Breast epithelium (tissue), 3 donors: ENCODE measurements around the gene HCFC2.

Source experiments
- POLR2A ChIP-seq: fragments of 450-650 bp; IDR thresholded peaks from one replicate; pipeline ENCODE4 v1.6.1; 2016; ENCODE audit warnings: antibody characterized with exemption, mild to moderate bottlenecking, moderate library complexity
- TF ChIP-seq, protein P1 (sequence below), 3 donors: fragments of 450-650 bp; IDR thresholded peaks; one replicate each; pipeline ENCODE4 v1.5.1; 2016 to 2017; ENCODE audit warnings: antibody characterized with exemption in 3 of 3, mild to moderate bottlenecking in 3 of 3, moderate library complexity in 3 of 3

DNA sequence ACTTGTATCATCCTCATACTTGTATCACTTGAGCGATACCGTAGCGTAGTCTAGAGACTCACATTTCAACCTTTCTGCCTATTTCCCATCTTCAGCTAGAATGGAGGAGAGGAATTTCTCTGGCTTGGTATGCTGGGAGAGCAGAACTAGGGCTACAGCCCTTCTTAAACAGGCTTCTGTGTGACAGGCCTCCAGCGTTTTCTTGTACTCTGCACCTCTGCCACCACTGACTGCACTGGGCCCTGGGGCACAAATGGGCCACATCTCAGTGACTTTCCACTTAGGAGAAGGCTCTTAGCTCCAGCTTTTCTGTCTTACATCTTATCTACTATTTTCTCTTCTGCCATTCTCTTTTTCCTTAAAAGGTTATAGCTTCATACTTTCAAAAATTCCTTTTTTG lies 26.8 kb downstream of the HCFC2 start:
- TF ChIP-seq, protein P1, sequence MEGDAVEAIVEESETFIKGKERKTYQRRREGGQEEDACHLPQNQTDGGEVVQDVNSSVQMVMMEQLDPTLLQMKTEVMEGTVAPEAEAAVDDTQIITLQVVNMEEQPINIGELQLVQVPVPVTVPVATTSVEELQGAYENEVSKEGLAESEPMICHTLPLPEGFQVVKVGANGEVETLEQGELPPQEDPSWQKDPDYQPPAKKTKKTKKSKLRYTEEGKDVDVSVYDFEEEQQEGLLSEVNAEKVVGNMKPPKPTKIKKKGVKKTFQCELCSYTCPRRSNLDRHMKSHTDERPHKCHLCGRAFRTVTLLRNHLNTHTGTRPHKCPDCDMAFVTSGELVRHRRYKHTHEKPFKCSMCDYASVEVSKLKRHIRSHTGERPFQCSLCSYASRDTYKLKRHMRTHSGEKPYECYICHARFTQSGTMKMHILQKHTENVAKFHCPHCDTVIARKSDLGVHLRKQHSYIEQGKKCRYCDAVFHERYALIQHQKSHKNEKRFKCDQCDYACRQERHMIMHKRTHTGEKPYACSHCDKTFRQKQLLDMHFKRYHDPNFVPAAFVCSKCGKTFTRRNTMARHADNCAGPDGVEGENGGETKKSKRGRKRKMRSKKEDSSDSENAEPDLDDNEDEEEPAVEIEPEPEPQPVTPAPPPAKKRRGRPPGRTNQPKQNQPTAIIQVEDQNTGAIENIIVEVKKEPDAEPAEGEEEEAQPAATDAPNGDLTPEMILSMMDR (IDR thresholded peaks at IDR 0.05), result no peak
- no peak for TF ChIP-seq POLR2A
